HEK293T (cell line): ENCODE data around the gene PDXP.
"Not testable (repeated sequence)": the region's sequence is repeated elsewhere in the genome, so short reads cannot be mapped to it uniquely, and the experiment has no call there.

Source experiments
- CTCF ChIA-PET: fragments of 350-600 bp; formaldehyde crosslinking; extraction: SDS; loops from one replicate; lab custom pipeline; 2021; ENCODE audit warnings: antibody characterized with exemption, inconsistent platforms; lab: Yijun Ruan, JAX
- POLR2A ChIA-PET: fragments of 350-600 bp; formaldehyde crosslinking; extraction: SDS; loops from one replicate; lab custom pipeline; 2020; ENCODE audit warnings: antibody characterized with exemption, inconsistent platforms; lab: Yijun Ruan, JAX
- DNase-seq: peaks from one replicate; pipeline ENCODE4 v3.0.0; 2012; ENCODE audit warnings: mixed read lengths; ENCODE audit errors: extremely low spot score
- ARNT ChIP-seq: fragments of 450-650 bp; IDR thresholded peaks from 2 replicates; pipeline ENCODE4 v1.6.1; 2017; ENCODE audit warnings: mild to moderate bottlenecking
- BHLHE40 ChIP-seq: fragments of 450-650 bp; IDR thresholded peaks from 2 replicates; pipeline ENCODE4 v1.6.1; 2016; ENCODE audit warnings: mild to moderate bottlenecking, moderate library complexity, borderline replicate concordance
- CTBP1 ChIP-seq: fragments of 450-650 bp; IDR thresholded peaks from 2 replicates; pipeline ENCODE4 v1.6.1; 2016; ENCODE audit warnings: borderline replicate concordance
- ELF4 ChIP-seq: fragments of 450-650 bp; IDR thresholded peaks from 2 replicates; pipeline ENCODE4 v1.6.1; 2017; ENCODE audit warnings: antibody characterized with exemption
- FOXA1 ChIP-seq: fragments of 450-650 bp; IDR thresholded peaks from 2 replicates; pipeline ENCODE4 v1.6.1; 2016; ENCODE audit warnings: mild to moderate bottlenecking
- FOXK2 ChIP-seq: fragments of 450-650 bp; IDR thresholded peaks from 2 replicates; pipeline ENCODE4 v1.6.1; 2016; ENCODE audit warnings: mild to moderate bottlenecking
- FOXM1 ChIP-seq: fragments of 450-650 bp; IDR thresholded peaks from 2 replicates; pipeline ENCODE4 v1.6.1; 2017; ENCODE audit warnings: mild to moderate bottlenecking, borderline replicate concordance
- HDGF ChIP-seq: fragments of 450-650 bp; IDR thresholded peaks from 2 replicates; pipeline ENCODE4 v1.6.1; 2017; ENCODE audit warnings: antibody characterized with exemption, borderline replicate concordance
- L3MBTL2 ChIP-seq: fragments of 450-650 bp; conservative IDR thresholded peaks from 2 replicates; pipeline ENCODE4 v1.6.1; 2016; ENCODE audit warnings: mild to moderate bottlenecking
- LEF1 ChIP-seq: fragments of 450-650 bp; IDR thresholded peaks from 2 replicates; pipeline ENCODE4 v1.6.1; 2017; ENCODE audit warnings: mild to moderate bottlenecking, borderline replicate concordance
- NFRKB ChIP-seq: fragments of 450-650 bp; IDR thresholded peaks from 2 replicates; pipeline ENCODE4 v1.6.1; 2016; ENCODE audit warnings: mild to moderate bottlenecking, moderate library complexity
- PKNOX1 ChIP-seq: fragments of 450-650 bp; IDR thresholded peaks from 2 replicates; pipeline ENCODE4 v1.6.1; 2016
- SP1 ChIP-seq: fragments of 450-650 bp; IDR thresholded peaks from 2 replicates; pipeline ENCODE4 v1.6.1; 2017
- SUZ12 ChIP-seq: fragments of 450-650 bp; IDR thresholded peaks from 2 replicates; pipeline ENCODE4 v1.6.1; 2016; ENCODE audit warnings: mild to moderate bottlenecking
- TARDBP ChIP-seq: fragments of 450-650 bp; IDR thresholded peaks from 2 replicates; pipeline ENCODE4 v1.6.1; 2016
- ZNF384 ChIP-seq: fragments of 450-650 bp; IDR thresholded peaks from 2 replicates; pipeline ENCODE4 v1.6.1; 2016

PDXP gene

GRCh38 chr22:37643225-37643847 is 15.2 kb upstream of the PDXP start:
- POLR2A ChIA-PET: interaction anchor here (1.1 to 5.2 kb wide), 8 partner anchors 11 to 164 kb away, joined by 3 to 69 read pairs (median 8); partner anchors contain the start of genes GCAT, NOL12 and PDXP
- CTCF ChIA-PET: interaction anchor here (0.6 to 3.2 kb wide), 28 partner anchors 10 to 179 kb away, joined by 3 to 41 read pairs (median 4); partner anchors contain the start of genes GALR3, LGALS1, NOL12 and PDXP
- peak; percentile 93 for DNase-seq
- TF ChIP-seq CTBP1 (no peak), ARNT (no peak), NFRKB (no peak), BHLHE40 (no peak), L3MBTL2 (no peak), SUZ12 (no peak), PKNOX1 (no peak), ZNF384 (no peak), FOXK2 (no peak), HDGF (no peak; the same call in 1 of the 2 replicates), LEF1 (no peak), TARDBP (no peak), SP1 (no peak), FOXA1 (no peak), ELF4 (no peak), FOXM1 (no peak)

- TF ChIP-seq LEF1: no peak
- TF ChIP-seq CTBP1: no peak
- TF ChIP-seq ZNF384: no peak
- TF ChIP-seq FOXM1: no peak
- TF ChIP-seq HDGF: no peak
- TF ChIP-seq ARNT: no peak
- TF ChIP-seq PKNOX1: no peak
- no peak for TF ChIP-seq SP1
- no peak for TF ChIP-seq FOXA1
- TF ChIP-seq BHLHE40: no peak
- TF ChIP-seq FOXK2: no peak
- no peak for TF ChIP-seq L3MBTL2
- TF ChIP-seq TARDBP: no peak
- TF ChIP-seq ELF4: no peak
- no peak for TF ChIP-seq NFRKB
- POLR2A ChIA-PET: interaction anchor here (3.6 kb wide), 1 partner anchor 11 kb away, joined by 25 read pairs; the partner anchor contains the start of gene PDXP
- no peak for DNase-seq
- CTCF ChIA-PET: no interaction called here
Observed at GRCh38 chr22:37647317-37647716, 11.2 kb upstream of the PDXP start.

GRCh38 chr22:37647928-37648327 is 10.6 kb upstream of the PDXP start:
- ChIA-PET POLR2A (interaction anchor here (3.6 kb wide), 1 partner anchor 10 kb away, joined by 25 read pairs; the partner anchor contains the start of gene PDXP), CTCF (no interaction called here)
- no peak for DNase-seq
- no peak for TF ChIP-seq SP1
- no peak for TF ChIP-seq BHLHE40
- TF ChIP-seq PKNOX1: no peak
- no peak for TF ChIP-seq FOXA1
- TF ChIP-seq ARNT: no peak
- TF ChIP-seq NFRKB: no peak
- no peak for TF ChIP-seq FOXK2

- CTCF ChIA-PET: interaction anchor here (2.1 kb wide), 1 partner anchor 11 kb away, joined by 5 read pairs; no protein-coding TSS in a partner anchor
- POLR2A ChIA-PET: interaction anchor here (3.6 kb wide), 1 partner anchor 8 kb away, joined by 25 read pairs; the partner anchor contains the start of gene PDXP
- DNase-seq: no peak
- TF ChIP-seq L3MBTL2 (no peak), NFRKB (no peak), BHLHE40 (no peak), FOXA1 (no peak), SUZ12 (no peak)
Observed at GRCh38 chr22:37650463-37651136, 7.9 kb upstream of the PDXP start.

GRCh38 chr22:37654563-37655251 is 3.8 kb upstream of the PDXP start:
- ChIA-PET CTCF (interaction anchor here (4.3 kb wide), 1 partner anchor 12 kb away, joined by 37 read pairs; no protein-coding TSS in a partner anchor), POLR2A (interaction anchor here (1.7 kb wide), 1 partner anchor 13 kb away, joined by 4 read pairs; no protein-coding TSS in a partner anchor)
- no peak for TF ChIP-seq TARDBP

GRCh38 chr22:37655252-37655563 is 3.3 kb upstream of the PDXP start:
- CTCF ChIA-PET: interaction anchor here (4.3 kb wide), 1 partner anchor 12 kb away, joined by 37 read pairs; no protein-coding TSS in a partner anchor
- POLR2A ChIA-PET: interaction anchor here (1.7 kb wide), 1 partner anchor 13 kb away, joined by 4 read pairs; no protein-coding TSS in a partner anchor
- no peak for DNase-seq
- no peak for TF ChIP-seq HDGF

More at GRCh38 chr22:37654563-37655251, 3.8 kb upstream of the PDXP start:
- DNase-seq: no peak

GRCh38 chr22:37656583-37656982 is 1.9 kb upstream of the PDXP start:
- ChIA-PET CTCF (interaction anchor here (4.3 to 5.3 kb wide), 2 partner anchors 13 to 24 kb away, joined by 37 to 40 read pairs; no protein-coding TSS in a partner anchor), POLR2A (interaction anchor here (3.8 kb wide), 1 partner anchor 13 kb away, joined by 69 read pairs; no protein-coding TSS in a partner anchor)

More at GRCh38 chr22:37656583-37656982, 1.9 kb upstream of the PDXP start:
- DNase-seq: not testable (repeated sequence)
